PC-3 (cell line): Measurements from ENCODE around the gene RIMBP3C. TPM values are rescaled to one million over a fixed set of nuclear protein-coding genes. Genes with fewer than 3 reads are reported as not detected.
"Not testable (repeated sequence)": the region's sequence is repeated elsewhere in the genome, so short reads cannot be mapped to it uniquely, and the experiment has no call there.

ENCODE experiments used
- ATAC-seq: fragments of 200-7000 bp; cut with Tn5 transposase; 2 replicates; pipeline ENCODE4 v1.9.1; 2020; ENCODE audit warnings: mild to moderate bottlenecking, moderate library complexity
- BruUV-seq: library from RNA; stranded (reverse); fragments of 400-500 nt; replicated peaks from 2 replicates; lab custom pipeline; 2021; lab: Mats Ljungman, UMichigan
- CTCF ChIA-PET: fragments of 300-600 bp; sonication (Branson Sonifier 250); formaldehyde crosslinking; loops from one replicate; lab custom pipeline; 2022; ENCODE audit warnings: antibody characterized with exemption; lab: Charles Lee
- POLR2A ChIA-PET: fragments of 300-600 bp; sonication (Branson Sonifier 250); formaldehyde crosslinking; loops from one replicate; lab custom pipeline; 2022; ENCODE audit warnings: antibody characterized with exemption; ENCODE audit not compliant: unreplicated experiment; lab: Charles Lee
- DNase-seq: peaks from one replicate; pipeline ENCODE4 v3.0.0-alpha.2; 2015
- H2AFZ ChIP-seq: fragments of 300-600 bp; sonication (generic); 2 replicates; pipeline ENCODE4 v1.6.0; 2016; ENCODE audit warnings: antibody characterized with exemption, low read length
- H3F3A ChIP-seq: fragments of 300-600 bp; sonication (generic); one replicate; pipeline ENCODE4 v1.6.0; 2017; ENCODE audit warnings: antibody characterized with exemption, low read length, control low read depth, mild to moderate bottlenecking; ENCODE audit not compliant: unreplicated experiment
- H3K27ac ChIP-seq: fragments of 300-600 bp; sonication (generic); 2 replicates; pipeline ENCODE4 v1.5.1; 2016; ENCODE audit warnings: mild to moderate bottlenecking, low read length
- H3K27me3 ChIP-seq: fragments of 300-600 bp; sonication (generic); 2 replicates; pipeline ENCODE4 v1.6.1; 2016; ENCODE audit warnings: low read length, mixed read lengths
- H3K36me3 ChIP-seq: fragments of 300-600 bp; sonication (generic); 2 replicates; pipeline ENCODE4 v1.6.1; 2016; ENCODE audit warnings: low read depth, mixed run types, low read length, mixed read lengths
- H3K4me1 ChIP-seq: fragments of 300-600 bp; sonication (generic); 2 replicates; pipeline ENCODE4 v1.5.1; 2016; ENCODE audit warnings: low read length; ENCODE audit not compliant: insufficient read depth
- H3K4me2 ChIP-seq: fragments of 300-600 bp; sonication (generic); 2 replicates; pipeline ENCODE4 v1.6.0; 2016; ENCODE audit warnings: low read length
- H3K4me3 ChIP-seq: fragments of 300-600 bp; sonication (generic); 2 replicates; pipeline ENCODE4 v1.5.1; 2016; ENCODE audit warnings: mild to moderate bottlenecking, low read length, mixed read lengths
- H3K79me2 ChIP-seq: fragments of 300-600 bp; sonication (generic); 2 replicates; pipeline ENCODE4 v1.6.1; 2017; ENCODE audit warnings: low read length, mixed read lengths
- H3K9ac ChIP-seq: fragments of 300-600 bp; sonication (generic); 2 replicates; pipeline ENCODE4 v1.6.0; 2016; ENCODE audit warnings: mild to moderate bottlenecking, low read length
- H3K9me2 ChIP-seq: fragments of 300-600 bp; sonication (generic); replicated peaks from 2 replicates; pipeline ENCODE4 v1.6.1; 2016; ENCODE audit warnings: mixed run types, low read length, mixed read lengths
- H3K9me3 ChIP-seq: fragments of 300-600 bp; sonication (generic); 2 replicates; pipeline ENCODE4 v1.6.1; 2016; ENCODE audit warnings: low read length, mixed read lengths
- H4K20me1 ChIP-seq: fragments of 300-600 bp; sonication (generic); 2 replicates; pipeline ENCODE4 v1.6.1; 2016; ENCODE audit warnings: low read length, mixed read lengths
- intact Hi-C: fragments of 100-400 bp; cut with micrococcal nuclease; formaldehyde crosslinking; loops from 2 replicates; pipeline ENCODE4 v1.9.0; 2023
- total RNA-seq: library from RNA; depleted of rRNA; stranded (reverse); fragments of >200 nt; gene quantifications from 2 replicates; pipeline ENCODE4 v1.2.3, GENCODE V29; 2014

Gene RIMBP3C
- total RNA-seq, 1 experiment from 2014 or later = not detected

- H4K20me1 ChIP-seq, H3K9me3 ChIP-seq, intact Hi-C loops, BruUV-seq, H3K27me3 ChIP-seq, H3K4me1 ChIP-seq, H3K9me2 ChIP-seq, H2AFZ ChIP-seq, H3K4me2 ChIP-seq, POLR2A ChIA-PET, H3K9ac ChIP-seq, H3K36me3 ChIP-seq, H3K27ac ChIP-seq, H3K79me2 ChIP-seq, DNase-seq, H3F3A ChIP-seq, CTCF ChIA-PET, H3K4me3 ChIP-seq: not testable (repeated sequence)
- peak; percentile 79 for ATAC-seq
Observed at GRCh38 chr22:21550008-21550677, 1.1 kb downstream of the RIMBP3C start.

DNA sequence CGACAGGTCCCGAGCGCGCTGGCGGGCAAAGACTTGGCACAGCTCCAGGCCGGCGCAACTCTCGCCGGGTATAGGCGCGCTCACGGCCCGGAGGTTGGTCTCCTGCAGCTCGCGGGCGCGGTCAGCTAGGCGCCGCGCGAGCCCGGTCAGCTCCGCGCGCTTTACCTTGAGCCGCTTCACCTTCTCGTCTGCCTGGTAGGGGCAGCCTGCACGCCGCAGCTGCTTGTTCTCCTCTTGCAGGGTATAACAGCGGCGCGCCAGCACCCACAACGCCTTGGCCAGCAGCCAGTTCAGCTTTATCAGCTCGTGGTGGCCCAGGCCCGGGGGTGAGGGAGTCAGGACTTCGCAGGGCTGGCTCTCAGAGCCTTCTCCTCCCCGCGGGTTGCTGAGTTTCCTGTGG, 1.7 kb downstream of the RIMBP3C start:
- H3K4me3 ChIP-seq, H3K36me3 ChIP-seq, H3F3A ChIP-seq, H3K27me3 ChIP-seq, H3K4me2 ChIP-seq, H3K4me1 ChIP-seq, H4K20me1 ChIP-seq, H3K9me2 ChIP-seq, H3K79me2 ChIP-seq, intact Hi-C loops, H2AFZ ChIP-seq, BruUV-seq, H3K9ac ChIP-seq, H3K27ac ChIP-seq, DNase-seq, POLR2A ChIA-PET, CTCF ChIA-PET, H3K9me3 ChIP-seq: not testable (repeated sequence)
- ATAC-seq = peak; percentile 25; the same call in 1 of the 2 replicates

DNA sequence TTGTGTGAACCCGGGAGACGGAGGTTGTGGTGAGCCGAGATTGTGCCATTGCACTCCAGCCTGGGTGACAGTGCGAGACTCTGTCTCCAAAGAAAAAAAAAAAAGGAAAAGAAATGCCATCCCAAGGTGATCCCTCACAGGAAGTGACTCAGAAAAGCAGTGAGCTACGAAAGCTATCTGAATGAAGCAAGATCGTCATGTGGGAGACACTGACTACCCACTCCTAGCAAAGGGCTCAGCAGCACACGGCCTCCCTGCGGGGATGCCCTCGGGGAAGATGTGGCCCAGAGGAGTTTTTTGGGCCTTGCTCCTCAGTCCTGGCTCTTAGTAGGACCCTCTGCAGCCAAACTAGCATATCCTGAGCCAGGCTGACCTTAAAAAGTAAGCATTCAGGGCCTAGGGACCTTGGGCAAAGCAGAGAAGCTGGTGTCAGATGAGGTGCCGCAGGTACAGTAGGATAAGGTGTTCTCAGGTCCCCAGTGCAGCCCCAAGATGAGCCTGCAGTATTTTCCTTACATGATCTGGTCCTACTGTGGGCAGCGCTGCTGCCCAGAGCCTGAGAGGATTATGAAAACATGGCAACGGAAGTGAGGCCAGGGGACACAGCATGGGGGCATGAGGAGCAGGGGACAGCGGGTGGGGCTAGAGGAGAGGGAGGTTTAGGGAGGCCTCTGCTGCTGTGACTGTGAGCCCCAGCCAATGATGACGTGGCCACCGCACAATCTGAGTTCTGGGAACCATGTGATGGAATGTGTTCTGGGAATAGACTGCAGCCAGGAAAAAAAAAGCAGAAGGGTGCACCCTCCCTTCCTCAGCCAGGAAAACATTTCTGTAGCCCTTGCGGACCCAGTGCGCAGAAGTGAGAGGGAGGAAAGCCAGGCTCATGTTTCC, 6.6 kb downstream of the RIMBP3C start:
- H3K9me3 ChIP-seq, H3F3A ChIP-seq, intact Hi-C loops, BruUV-seq, H3K4me1 ChIP-seq, DNase-seq, H3K9me2 ChIP-seq, H3K36me3 ChIP-seq, POLR2A ChIA-PET, H3K27ac ChIP-seq, CTCF ChIA-PET, H3K9ac ChIP-seq, H2AFZ ChIP-seq, H3K4me2 ChIP-seq, H3K27me3 ChIP-seq, H4K20me1 ChIP-seq, H3K4me3 ChIP-seq, H3K79me2 ChIP-seq: not testable (repeated sequence)
- peak; percentile 35; the same call in 1 of the 2 replicates for ATAC-seq

DNA sequence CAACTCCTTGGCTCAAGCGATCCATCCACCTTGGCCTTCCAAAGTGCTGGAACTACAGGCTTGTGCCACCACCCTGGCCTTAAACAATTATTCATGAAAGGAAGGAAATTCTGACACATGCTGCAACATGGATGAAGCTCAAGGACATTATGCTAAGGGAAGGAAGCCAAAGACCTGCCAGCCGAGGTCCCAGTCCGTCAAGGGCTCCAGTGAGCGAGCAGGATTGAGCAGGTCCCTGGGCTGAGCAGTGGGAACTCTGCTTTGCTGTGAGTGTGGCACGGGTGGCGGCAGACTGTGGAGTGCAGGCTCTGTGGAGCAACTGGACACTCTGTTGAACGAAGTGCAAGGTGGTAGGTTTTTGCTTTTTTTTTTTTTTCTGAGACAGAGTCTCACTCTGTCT, 11.4 kb downstream of the RIMBP3C start:
- ATAC-seq, intact Hi-C loops, H3K4me2 ChIP-seq, H4K20me1 ChIP-seq, H3K79me2 ChIP-seq, H2AFZ ChIP-seq, H3K9me2 ChIP-seq, H3K27me3 ChIP-seq, POLR2A ChIA-PET, H3K27ac ChIP-seq, H3F3A ChIP-seq, H3K4me3 ChIP-seq, CTCF ChIA-PET, H3K9ac ChIP-seq, DNase-seq, H3K4me1 ChIP-seq, H3K36me3 ChIP-seq, H3K9me3 ChIP-seq, BruUV-seq: not testable (repeated sequence)

GRCh38 chr22:21532863-21533648, 18.2 kb downstream of the RIMBP3C start:
- H3K27ac ChIP-seq, H3K4me3 ChIP-seq, H2AFZ ChIP-seq, H3K27me3 ChIP-seq, intact Hi-C loops, H3K36me3 ChIP-seq, H3K4me1 ChIP-seq, POLR2A ChIA-PET, H3K9me3 ChIP-seq, H3F3A ChIP-seq, BruUV-seq, ATAC-seq, DNase-seq, CTCF ChIA-PET, H3K4me2 ChIP-seq, H3K9ac ChIP-seq, H4K20me1 ChIP-seq, H3K79me2 ChIP-seq, H3K9me2 ChIP-seq: not testable (repeated sequence)

DNA sequence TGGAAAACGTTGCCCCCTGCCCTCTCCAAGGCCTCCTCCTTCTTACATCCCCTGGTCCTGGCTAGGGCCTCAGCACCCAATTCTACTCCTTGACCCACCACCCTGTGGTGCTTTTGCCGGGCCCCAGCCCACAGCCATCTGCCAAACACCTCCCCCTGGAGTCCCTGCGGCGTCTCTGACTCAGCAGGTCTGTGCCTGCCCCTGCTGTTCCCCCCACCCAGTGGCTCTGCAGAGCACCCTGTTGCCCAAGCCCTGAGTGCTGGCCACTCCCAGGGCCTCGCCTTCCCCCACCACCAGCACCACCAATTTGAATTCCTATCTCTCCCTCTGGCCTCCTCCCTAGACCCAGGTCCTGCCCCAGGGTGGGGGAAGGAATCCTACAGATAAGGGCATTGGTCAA, 19.7 kb downstream of the RIMBP3C start:
- BruUV-seq, H3K4me2 ChIP-seq, POLR2A ChIA-PET, H3F3A ChIP-seq, H3K27me3 ChIP-seq, H3K9ac ChIP-seq, intact Hi-C loops, DNase-seq, H3K79me2 ChIP-seq, CTCF ChIA-PET, H3K9me2 ChIP-seq, H2AFZ ChIP-seq, H3K9me3 ChIP-seq, ATAC-seq, H4K20me1 ChIP-seq, H3K36me3 ChIP-seq, H3K4me3 ChIP-seq, H3K4me1 ChIP-seq, H3K27ac ChIP-seq: not testable (repeated sequence)
